PFSK-1 (cell line): ENCODE data around the gene PDE8B.

Source experiments
- FOXP2 ChIP-seq: optimal IDR thresholded peaks from 2 replicates; pipeline ENCODE3; 2011; ENCODE audit warnings: borderline replicate concordance, control low read depth, inconsistent platforms; ENCODE audit not compliant: insufficient read depth; ENCODE audit errors: extremely low read length, extremely low read depth
- POLR2AphosphoS5 ChIP-seq: IDR thresholded peaks from 2 replicates; pipeline ENCODE4 v1.6.1; 2012; ENCODE audit warnings: low read depth, mild to moderate bottlenecking, control low read depth, low read length, moderate library complexity
- REST ChIP-seq, 2 experiments: IDR thresholded peaks; 2 replicates each; pipeline versions ENCODE4 v1.6.1 to v1.8.0; 2011 to 2012; ENCODE audit warnings: low read depth in 2 of 2, low read length in 2 of 2, control low read depth in 1 of 2, inconsistent platforms in 1 of 2, mild to moderate bottlenecking in 1 of 2, moderate library complexity in 1 of 2; ENCODE audit not compliant: insufficient read depth in 1 of 2
- SIN3A ChIP-seq: IDR thresholded peaks from 2 replicates; pipeline ENCODE4 v1.6.1; 2012; ENCODE audit warnings: mild to moderate bottlenecking, low read length, moderate library complexity, borderline replicate concordance; ENCODE audit not compliant: insufficient read depth
- TAF1 ChIP-seq: IDR thresholded peaks from 2 replicates; pipeline ENCODE4 v1.6.1; 2012; ENCODE audit warnings: low read length, control low read depth, borderline replicate concordance; ENCODE audit not compliant: insufficient read depth

The PDE8B gene

GRCh38 chr5:77368367-77368766 lies 157.9 kb downstream of the PDE8B start:
- TF ChIP-seq SIN3A (no peak), REST (IDR thresholded peaks at IDR 0.05; ENCODE audit: insufficient read depth in 1 of 2, low read depth in 2 of 2, low read length in 2 of 2) (no peak), FOXP2 (no peak), POLR2AphosphoS5 (no peak), TAF1 (no peak)

GRCh38 chr5:77369566-77369965 lies 159.1 kb downstream of the PDE8B start:
- TF ChIP-seq REST (IDR thresholded peaks at IDR 0.05; ENCODE audit: insufficient read depth in 1 of 2, low read depth in 2 of 2, low read length in 2 of 2): no peak
- no peak for TF ChIP-seq POLR2AphosphoS5
- TF ChIP-seq FOXP2: no peak
- TF ChIP-seq TAF1: no peak
- no peak for TF ChIP-seq SIN3A

- TF ChIP-seq TAF1: no peak
Measured at GRCh38 chr5:77374686-77375085, 164.2 kb downstream of the PDE8B start.

GRCh38 chr5:77376609-77377300 lies 166.3 kb downstream of the PDE8B start:
- TF ChIP-seq FOXP2: no peak
- no peak for TF ChIP-seq POLR2AphosphoS5
- TF ChIP-seq TAF1: no peak
- TF ChIP-seq REST (IDR thresholded peaks at IDR 0.05; ENCODE audit: insufficient read depth in 1 of 2, low read depth in 2 of 2, low read length in 2 of 2): no peak
- no peak for TF ChIP-seq SIN3A

- TF ChIP-seq TAF1: no peak
- no peak for TF ChIP-seq REST (IDR thresholded peaks at IDR 0.05; ENCODE audit: insufficient read depth in 1 of 2, low read depth in 2 of 2, low read length in 2 of 2)
- no peak for TF ChIP-seq POLR2AphosphoS5
- no peak for TF ChIP-seq SIN3A
- no peak for TF ChIP-seq FOXP2
Measured at GRCh38 chr5:77379558-77380061, 169.1 kb downstream of the PDE8B start.
